H9 (cell line): Measurements from ENCODE around the gene RNF31. TPM values are rescaled to one million over a fixed set of nuclear protein-coding genes. Genes with fewer than 3 reads are reported as not detected.

Experiments
- DNase-seq: peaks from one replicate; pipeline ENCODE4 v3.0.0-alpha.2; 2017
- H2AFZ ChIP-seq: one replicate; pipeline ENCODE4 v1.6.1; 2013; ENCODE audit warnings: mild to moderate bottlenecking, low read length, control low read depth, moderate library complexity
- H2AK5ac ChIP-seq: 2 replicates; pipeline ENCODE4 v1.6.1; 2013; ENCODE audit warnings: low read length, control low read depth, mixed read lengths; ENCODE audit not compliant: insufficient read length
- H2BK120ac ChIP-seq: one replicate; pipeline ENCODE4 v1.6.1; 2013; ENCODE audit warnings: low read depth, mild to moderate bottlenecking, low read length, control low read depth, inconsistent platforms; ENCODE audit not compliant: poor library complexity, severe bottlenecking
- H2BK12ac ChIP-seq: 2 replicates; pipeline ENCODE4 v1.6.1; 2013; ENCODE audit warnings: low read length, control low read depth, mixed read lengths, low read depth; ENCODE audit not compliant: insufficient read length
- H2BK15ac ChIP-seq: 2 replicates; pipeline ENCODE4 v1.6.1; 2013; ENCODE audit warnings: low read depth, low read length, control low read depth
- H2BK20ac ChIP-seq: one replicate; pipeline ENCODE4 v1.6.1; 2013; ENCODE audit warnings: low read depth, mild to moderate bottlenecking, low read length, control low read depth, inconsistent platforms; ENCODE audit not compliant: poor library complexity, severe bottlenecking
- H2BK5ac ChIP-seq: 2 replicates; pipeline ENCODE4 v1.6.1; 2013; ENCODE audit warnings: low read length, control low read depth, mixed read lengths; ENCODE audit not compliant: insufficient read length
- H3K14ac ChIP-seq: 2 replicates; pipeline ENCODE4 v1.6.1; 2013; ENCODE audit warnings: low read length, control low read depth; ENCODE audit not compliant: insufficient read depth
- H3K18ac ChIP-seq: 2 replicates; pipeline ENCODE4 v1.6.1; 2013; ENCODE audit warnings: low read depth, mild to moderate bottlenecking, mixed read lengths, low read length, control low read depth; ENCODE audit not compliant: insufficient read length
- H3K23ac ChIP-seq: 2 replicates; pipeline ENCODE4 v1.6.1; 2013; ENCODE audit warnings: low read length, control low read depth, mixed read lengths, low read depth; ENCODE audit not compliant: insufficient read length
- H3K23me2 ChIP-seq: 2 replicates; pipeline ENCODE4 v1.6.1; 2013; ENCODE audit warnings: low read depth, mild to moderate bottlenecking, mixed read lengths, low read length, control low read depth; ENCODE audit not compliant: insufficient read length, poor library complexity, severe bottlenecking
- H3K27ac ChIP-seq: 2 replicates; pipeline ENCODE4 v1.5.1; 2013; ENCODE audit warnings: low read length, control low read depth, mixed read lengths, low read depth; ENCODE audit not compliant: insufficient read length
- H3K27me3 ChIP-seq: 2 replicates; pipeline ENCODE4 v1.6.1; 2013; ENCODE audit warnings: low read length, control low read depth, inconsistent platforms; ENCODE audit not compliant: insufficient read depth
- H3K4ac ChIP-seq: 2 replicates; pipeline ENCODE4 v1.6.1; 2013; ENCODE audit warnings: low read depth, mild to moderate bottlenecking, control low read depth, inconsistent platforms, low read length, moderate library complexity
- H3K4me1 ChIP-seq: 2 replicates; pipeline ENCODE4 v1.6.1; 2013; ENCODE audit warnings: low read length, control low read depth, inconsistent platforms; ENCODE audit not compliant: insufficient read depth
- H3K4me2 ChIP-seq: 2 replicates; pipeline ENCODE4 v1.6.1; 2013; ENCODE audit warnings: low read length, control low read depth, mixed read lengths; ENCODE audit not compliant: insufficient read length, insufficient read depth
- H3K56ac ChIP-seq: 2 replicates; pipeline ENCODE4 v1.6.1; 2013; ENCODE audit warnings: low read depth, mild to moderate bottlenecking, mixed read lengths, low read length, control low read depth; ENCODE audit not compliant: insufficient read length
- H3K79me1 ChIP-seq: 2 replicates; pipeline ENCODE4 v1.6.1; 2013; ENCODE audit warnings: low read depth, mild to moderate bottlenecking, moderate library complexity, low read length, control low read depth, inconsistent platforms; ENCODE audit not compliant: insufficient read depth, poor library complexity, severe bottlenecking
- H3K79me2 ChIP-seq: 2 replicates; pipeline ENCODE4 v1.6.1; 2013; ENCODE audit warnings: low read length, control low read depth, inconsistent platforms; ENCODE audit not compliant: insufficient read depth
- H3K9ac ChIP-seq: 2 replicates; pipeline ENCODE4 v1.6.1; 2013; ENCODE audit warnings: low read length, control low read depth, mixed read lengths; ENCODE audit not compliant: insufficient read length; ENCODE audit errors: extremely low read depth
- H3K9me3 ChIP-seq: one replicate; pipeline ENCODE4 v1.6.1; 2013; ENCODE audit warnings: low read depth, low read length, inconsistent platforms; ENCODE audit not compliant: control insufficient read depth
- H3T11ph ChIP-seq: one replicate; pipeline ENCODE4 v1.6.1; 2013; ENCODE audit warnings: mild to moderate bottlenecking, low read length, control low read depth, inconsistent platforms
- H4K20me1 ChIP-seq: one replicate; pipeline ENCODE4 v1.6.1; 2013; ENCODE audit not compliant: control insufficient read depth, insufficient read length, insufficient read depth
- H4K5ac ChIP-seq: 2 replicates; pipeline ENCODE4 v1.6.1; 2013; ENCODE audit warnings: low read depth, mild to moderate bottlenecking, mixed read lengths, low read length, control low read depth; ENCODE audit not compliant: insufficient read length
- H4K8ac ChIP-seq: replicated peaks from 2 replicates; pipeline ENCODE4 v1.6.1; 2013; ENCODE audit warnings: low read length, control low read depth, mixed read lengths, low read depth; ENCODE audit not compliant: insufficient read length
- H4K91ac ChIP-seq: 2 replicates; pipeline ENCODE4 v1.6.1; 2013; ENCODE audit warnings: low read depth, mild to moderate bottlenecking, moderate library complexity, mixed read lengths, low read length, control low read depth; ENCODE audit not compliant: insufficient read length
- H3K27ac Mint-ChIP-seq, 3 experiments: 2 replicates in 2 of 3; 3 replicates in 1 of 3; pipeline ENCODE4 v1.8.0; 2020 to 2021; ENCODE audit warnings: mixed read lengths in 3 of 3, mild to moderate bottlenecking in 1 of 3, moderate library complexity in 1 of 3
- H3K27me3 Mint-ChIP-seq: 2 replicates; pipeline ENCODE4 v1.8.0; 2021; ENCODE audit warnings: low read depth, mild to moderate bottlenecking, moderate library complexity, mixed read lengths
- H3K36me3 Mint-ChIP-seq, 3 experiments: 2 replicates in 2 of 3; 3 replicates in 1 of 3; pipeline ENCODE4 v1.8.0; 2020 to 2021; ENCODE audit warnings: low read depth in 3 of 3, mixed read lengths in 3 of 3; ENCODE audit not compliant: insufficient read depth in 1 of 3
- H3K4me1 Mint-ChIP-seq, 2 experiments: 2 replicates each; pipeline ENCODE4 v1.8.0; 2020; ENCODE audit warnings: mixed read lengths in 2 of 2
- H3K4me3 Mint-ChIP-seq, 2 experiments: 2 replicates in 1 of 2; 3 replicates in 1 of 2; pipeline ENCODE4 v1.8.0; 2020 to 2021; ENCODE audit warnings: mild to moderate bottlenecking in 2 of 2, mixed read lengths in 2 of 2, moderate library complexity in 1 of 2
- H3K9me3 Mint-ChIP-seq, 2 experiments: 2 replicates in 1 of 2; 3 replicates in 1 of 2; pipeline ENCODE4 v1.8.0; 2020; ENCODE audit warnings: mild to moderate bottlenecking in 2 of 2, mixed read lengths in 2 of 2, moderate library complexity in 1 of 2
- CTCF ChIP-seq: fragments of 200-600 bp; sonication (generic); conservative IDR thresholded peaks from 3 replicates; pipeline ENCODE4 v1.8.0; 2021; ENCODE audit warnings: antibody characterized with exemption, mild to moderate bottlenecking
- WGBS: extraction: QIAGEN DNeasy Blood & Tissue Kit; methylation state at CpG from one replicate; pipeline ENCODE4 v1.1.7; 2013; ENCODE audit warnings: missing lambda C conversion rate, low lambda C conversion rate, mixed read lengths; ENCODE audit not compliant: insufficient read length; ENCODE audit errors: extremely low coverage; 5-methylcytosine and 5-hydroxymethylcytosine counted together
- total RNA-seq: library from RNA; stranded (reverse); gene quantifications from 2 replicates; pipeline ENCODE4 v1.2.1, GENCODE V29; 2021

RNF31 gene
- total RNA-seq, 1 experiment from 2014 or later, result 87.3 TPM

GRCh38 chr14:24207104-24207551, 59.8 kb downstream of the RNF31 start:
- no peak overlapping the region for H3T11ph ChIP-seq
- H3K18ac ChIP-seq, result no peak overlapping the region
- H3K9me3 Mint-ChIP-seq, result peaks cover 0 to 6% of the 10 kb centered on the region in 2 experiments
- no peak overlapping the region for H2BK120ac ChIP-seq
- no peak overlapping the region for H2BK5ac ChIP-seq
- no peaks in the 10 kb centered on the region for H3K27me3 Mint-ChIP-seq
- no peak overlapping the region for H3K4me2 ChIP-seq
- no peak overlapping the region for H4K5ac ChIP-seq
- no peak overlapping the region for H3K14ac ChIP-seq
- no peaks in the 10 kb centered on the region for H4K20me1 ChIP-seq
- peaks cover 19 to 22% of the 10 kb centered on the region in 2 experiments for H3K4me1 Mint-ChIP-seq
- H3K27ac Mint-ChIP-seq, result peak overlapping the region in 2 of 3 experiments; percentile 75 to 90; a peak in 2 of 7 replicates
- H3K36me3 Mint-ChIP-seq, result peaks cover 45 to 80% (median 73%) of the 10 kb centered on the region in 3 experiments
- H3K27me3 ChIP-seq, result no peaks in the 10 kb centered on the region
- whole genome bisulfite sequencing, result no CpG with 5 or more reads among the region's 5 CpGs
- H3K79me2 ChIP-seq, result no peaks in the 10 kb centered on the region
- no peak overlapping the region for H2BK12ac ChIP-seq
- no peaks in the 10 kb centered on the region for H3K9me3 ChIP-seq
- no peak overlapping the region for H3K56ac ChIP-seq
- no peak overlapping the region for H2BK15ac ChIP-seq
- no peak overlapping the region for H4K8ac ChIP-seq
- H4K91ac ChIP-seq, result no peak overlapping the region
- no peak for TF ChIP-seq CTCF
- H2AFZ ChIP-seq, result no peak overlapping the region
- no peak overlapping the region for H3K4me3 Mint-ChIP-seq
- H2AK5ac ChIP-seq, result no peak overlapping the region
- H3K23me2 ChIP-seq, result no peaks in the 10 kb centered on the region
- no peak overlapping the region for H3K23ac ChIP-seq
- peaks cover 5% of the 10 kb centered on the region; the same call in 1 of the 2 replicates for H3K4me1 ChIP-seq
- H3K4ac ChIP-seq, result no peak overlapping the region
- H3K79me1 ChIP-seq, result no peaks in the 10 kb centered on the region
- no peak overlapping the region for H3K9ac ChIP-seq
- H2BK20ac ChIP-seq, result no peak overlapping the region
- H3K27ac ChIP-seq, result no peak overlapping the region
- DNase-seq, result no peak
